Activated CD4-positive, CD25-positive, alpha-beta regulatory T cell treated with anti-CD3 and anti-CD28 coated beads, Interleukin-2, amount 50 U/mL, for 24 hours (primary cell): ENCODE measurements around the gene EMCN.
"Not testable (repeated sequence)": the region's sequence is repeated elsewhere in the genome, so short reads cannot be mapped to it uniquely, and the experiment has no call there.

Source experiments
- ATAC-seq, 2 donors: fragments of 150-1000 bp; cut with Tn5 transposase; one replicate each; pipeline ENCODE4 v1.10.0; 2021; ENCODE audit warnings: mild to moderate bottlenecking in 1 of 2, moderate library complexity in 1 of 2

The EMCN gene, protein sequence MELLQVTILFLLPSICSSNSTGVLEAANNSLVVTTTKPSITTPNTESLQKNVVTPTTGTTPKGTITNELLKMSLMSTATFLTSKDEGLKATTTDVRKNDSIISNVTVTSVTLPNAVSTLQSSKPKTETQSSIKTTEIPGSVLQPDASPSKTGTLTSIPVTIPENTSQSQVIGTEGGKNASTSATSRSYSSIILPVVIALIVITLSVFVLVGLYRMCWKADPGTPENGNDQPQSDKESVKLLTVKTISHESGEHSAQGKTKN

DNA sequence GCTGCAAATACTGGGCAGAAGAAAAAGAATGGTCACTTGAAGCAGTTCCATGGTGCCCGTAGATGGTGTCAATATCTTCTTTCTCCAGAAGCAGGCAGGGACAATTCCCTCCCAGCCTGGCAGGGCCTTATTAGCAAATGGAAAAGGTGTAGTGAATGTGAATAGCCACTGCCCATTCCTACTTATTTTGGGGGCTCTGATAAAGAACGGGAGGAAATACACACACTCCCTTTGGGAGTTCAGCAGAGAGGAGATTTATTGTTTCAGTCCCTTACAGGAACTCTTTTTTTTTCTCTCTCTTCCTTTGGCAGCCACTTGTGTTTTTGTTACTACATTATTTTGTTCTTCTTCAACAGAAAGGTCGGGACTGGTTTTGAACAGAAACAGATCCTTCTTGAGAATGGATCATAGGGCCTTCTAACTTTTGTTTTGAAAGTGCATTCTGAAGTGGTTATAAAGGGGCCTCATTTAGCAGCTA lies at the start of gene EMCN:
Gene EMCN, minus strand, starts transcription at position 159 of the 478 bp plus-strand sequence. Its CDS starts 108 bp downstream, at position 51.
- no peak for ATAC-seq

DNA sequence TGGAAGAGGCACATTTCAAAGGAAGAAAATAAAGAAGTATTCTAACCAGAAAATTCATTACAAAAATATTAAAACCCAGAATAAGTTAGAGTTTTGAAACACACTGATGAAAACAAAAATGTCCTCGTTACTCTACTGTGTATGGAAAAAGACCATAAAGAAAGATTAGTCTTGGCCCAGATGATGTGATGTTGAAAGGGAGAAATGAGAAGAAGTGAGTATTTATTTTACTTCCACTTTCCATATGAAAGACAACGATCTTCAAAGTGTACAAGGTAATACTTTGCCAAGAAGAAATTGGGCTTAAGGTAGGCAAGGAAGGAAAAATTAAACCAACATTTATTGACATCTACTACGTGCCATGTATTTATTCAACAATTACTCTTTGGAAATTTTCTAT lies 48.6 kb upstream of the EMCN start:
- no peak for ATAC-seq

DNA sequence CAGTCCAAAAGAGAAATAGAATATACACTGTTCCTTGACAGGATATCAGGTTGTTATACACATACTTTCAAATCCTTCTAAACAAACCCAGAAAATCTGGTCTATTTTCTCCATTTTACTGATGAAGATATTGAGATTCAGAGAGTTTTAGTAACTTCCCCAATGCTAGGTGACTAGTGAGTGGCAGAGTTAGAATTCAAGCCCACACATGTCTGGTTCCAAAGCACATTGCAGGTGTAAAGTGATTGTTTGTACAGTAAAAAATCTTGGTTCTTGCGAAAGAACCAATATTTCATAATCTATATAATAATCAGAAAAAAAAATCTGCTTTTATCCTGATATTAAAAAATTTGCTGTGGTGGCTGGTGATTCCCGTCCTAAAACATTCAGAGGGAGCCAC lies 39.5 kb upstream of the EMCN start:
- no peak for ATAC-seq

DNA sequence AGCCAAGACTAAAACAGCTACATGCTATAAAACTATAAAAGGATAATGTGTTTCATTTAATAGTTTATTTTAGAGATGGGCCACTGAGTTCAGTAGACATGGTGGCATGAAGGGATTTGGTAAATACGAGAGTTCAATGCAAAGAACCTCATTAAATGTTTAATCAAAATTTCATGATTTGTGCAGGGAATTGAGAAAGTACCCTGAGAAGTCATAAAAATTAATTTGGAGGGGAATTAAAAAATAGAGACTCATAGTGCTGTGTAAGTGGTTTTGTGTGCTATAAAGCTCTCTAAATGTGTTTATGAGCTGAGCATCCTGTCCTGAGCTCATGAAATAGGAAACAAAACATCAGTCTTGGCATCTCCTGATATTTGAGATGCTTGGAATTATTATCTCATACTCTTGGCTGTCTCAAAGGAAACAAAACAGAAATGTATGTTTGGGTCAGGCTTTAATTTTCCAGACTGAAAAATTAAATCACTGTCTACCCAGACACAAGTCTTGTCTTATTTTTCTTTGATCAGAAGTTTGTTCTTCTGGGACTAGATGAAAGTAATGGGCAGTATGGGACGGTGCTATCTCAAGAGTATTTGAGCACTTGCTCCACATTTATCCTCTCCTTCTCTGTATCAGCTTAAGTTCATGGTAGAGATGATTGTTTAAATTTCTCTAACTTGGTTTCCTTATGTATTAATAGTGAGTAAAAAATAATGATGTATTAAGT lies 38.0 kb upstream of the EMCN start:
- no peak for ATAC-seq

DNA sequence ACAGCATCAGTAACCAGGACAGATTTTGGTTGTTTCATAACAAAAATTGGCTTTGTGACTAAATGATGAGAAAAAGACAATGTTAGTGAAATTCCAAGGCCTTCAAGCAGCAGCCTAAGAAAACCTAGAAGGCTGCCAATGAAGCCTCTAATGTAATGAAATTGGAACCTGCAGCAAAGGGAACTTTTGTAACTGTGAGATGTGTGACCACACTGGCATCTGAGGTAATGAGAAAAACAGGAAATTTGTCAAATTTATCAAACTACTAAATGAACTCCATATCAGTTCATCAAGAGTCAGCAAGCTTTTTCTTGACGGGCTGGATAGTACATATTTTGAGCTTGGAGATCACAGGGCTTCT lies 30.4 kb upstream of the EMCN start:
- ATAC-seq = no peak

DNA sequence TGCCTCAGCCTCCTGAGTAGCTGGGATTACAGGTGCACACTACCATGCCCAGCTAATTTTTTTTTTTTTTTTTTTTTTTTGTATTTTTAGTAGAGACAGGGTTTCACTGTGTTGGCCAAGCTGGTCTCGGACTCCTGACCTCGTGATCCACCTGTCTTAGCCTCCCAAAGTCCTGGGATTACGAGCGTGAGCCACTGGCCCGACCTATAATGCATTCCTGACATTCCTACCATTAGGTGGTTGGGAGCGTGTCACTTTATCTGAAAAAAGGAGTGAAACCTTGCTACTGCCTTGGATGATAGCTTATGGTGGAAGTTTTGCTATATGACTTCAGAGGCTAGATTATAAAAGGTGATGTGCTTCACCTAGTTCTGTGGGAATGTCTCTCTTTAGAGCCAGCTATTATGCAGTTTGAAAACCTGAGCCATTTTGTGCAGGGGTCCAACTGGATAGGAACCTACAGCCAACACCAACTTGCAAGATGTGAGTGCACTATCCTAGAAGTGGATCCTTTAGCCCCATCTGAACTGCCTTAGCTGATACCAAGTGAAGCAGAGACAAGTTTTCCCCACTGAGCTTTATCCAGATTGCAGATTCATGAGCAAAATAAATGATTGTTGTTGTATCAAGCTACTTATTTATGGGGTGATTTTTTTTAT lies 29.8 kb upstream of the EMCN start:
- ATAC-seq = no peak

DNA sequence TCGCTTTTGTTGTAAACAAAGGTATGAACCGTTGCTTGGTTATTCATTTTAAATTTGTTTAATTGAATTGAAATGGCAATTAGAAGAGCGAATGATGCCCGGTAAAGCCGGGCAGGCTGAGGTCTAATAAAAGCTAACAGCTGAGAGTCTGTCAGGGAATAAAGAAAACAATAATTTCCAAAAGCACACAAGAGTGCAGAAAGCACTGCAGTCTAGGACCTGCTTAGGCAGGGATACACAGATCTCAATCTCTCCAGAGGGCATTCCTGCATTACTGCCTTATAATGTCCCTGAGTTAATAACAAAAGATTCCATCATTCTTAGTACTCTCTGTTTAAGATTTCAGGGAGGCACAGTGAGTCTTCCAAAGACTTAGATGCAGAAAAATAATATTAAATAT lies 27.6 kb upstream of the EMCN start:
- ATAC-seq = no peak

DNA sequence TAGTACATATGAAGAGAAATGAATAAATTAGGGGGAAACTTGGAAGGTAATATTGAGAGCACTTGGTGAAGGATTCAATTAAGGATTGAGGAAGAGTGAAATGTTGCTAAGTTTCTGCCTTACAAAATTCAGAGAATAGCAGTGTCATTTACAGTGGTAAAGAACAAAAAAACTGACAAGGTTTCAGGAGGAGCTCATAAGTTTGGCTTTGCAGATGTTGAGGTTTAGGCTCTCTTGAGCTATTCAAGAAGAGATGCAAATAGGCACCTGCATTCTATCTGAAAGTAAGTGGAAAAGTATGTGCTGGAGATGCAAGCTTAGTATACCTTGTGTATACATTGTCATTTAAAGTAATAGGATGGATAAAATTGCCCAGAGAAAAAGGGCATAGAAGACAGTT lies 22.3 kb upstream of the EMCN start:
- no peak for ATAC-seq

DNA sequence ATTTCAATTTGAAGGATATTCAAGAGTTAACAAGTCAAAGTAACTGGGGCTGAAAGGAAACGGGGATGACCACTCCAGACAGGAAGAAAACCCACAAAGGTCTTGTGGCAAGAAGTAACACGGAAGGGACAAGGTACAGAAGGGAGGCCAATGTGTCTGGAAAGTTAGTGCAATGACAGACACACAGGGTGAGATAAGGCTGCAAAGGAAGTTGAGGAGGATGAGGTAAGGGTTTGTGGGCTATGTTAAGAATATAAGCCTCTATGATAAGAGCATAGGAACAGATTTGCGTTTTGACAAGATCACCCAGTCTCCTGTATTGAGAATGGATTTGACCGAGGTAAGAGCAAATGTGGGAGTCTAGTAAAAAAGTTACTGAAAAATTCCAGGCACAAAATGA lies 21.9 kb upstream of the EMCN start:
- ATAC-seq = no peak

DNA sequence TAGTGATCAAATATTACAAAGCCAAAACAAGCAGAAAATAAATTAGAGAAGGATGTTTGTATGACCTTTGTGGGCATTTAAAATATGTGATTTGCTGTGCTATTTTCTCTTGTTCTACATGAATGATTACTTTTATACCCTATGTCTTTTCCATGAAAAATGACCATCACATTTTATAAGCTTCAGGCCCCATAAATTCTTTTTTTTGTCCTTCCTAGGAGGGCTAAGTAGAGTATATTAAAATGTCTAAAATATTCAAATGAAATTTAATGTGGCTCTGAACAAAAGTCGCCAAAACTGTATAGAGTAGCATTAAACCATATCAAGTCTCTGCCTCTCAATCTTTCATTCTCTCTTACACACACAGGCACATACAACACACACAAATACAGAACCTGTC lies 15.9 kb upstream of the EMCN start:
- no peak for ATAC-seq

DNA sequence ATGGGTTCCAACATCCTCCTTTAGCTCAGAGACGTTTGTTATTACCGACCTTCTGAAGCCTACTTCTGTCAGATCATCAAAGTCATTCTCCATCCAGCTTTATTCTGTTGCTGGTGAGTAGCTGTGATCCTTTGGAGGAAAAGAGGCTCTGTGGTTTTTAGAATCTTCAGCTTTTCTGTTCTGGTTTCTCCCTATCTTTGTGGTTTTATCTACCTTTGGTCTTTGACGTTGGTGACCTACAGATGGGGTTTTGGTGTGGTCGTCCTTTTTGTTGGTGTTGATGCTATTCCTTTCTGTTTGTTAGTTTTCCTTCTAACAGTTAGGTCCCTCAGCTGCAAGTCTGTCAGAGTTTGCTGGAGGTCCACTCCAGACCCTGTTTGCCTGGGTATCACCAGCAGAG lies 12.3 kb upstream of the EMCN start:
- not testable (repeated sequence) for ATAC-seq

DNA sequence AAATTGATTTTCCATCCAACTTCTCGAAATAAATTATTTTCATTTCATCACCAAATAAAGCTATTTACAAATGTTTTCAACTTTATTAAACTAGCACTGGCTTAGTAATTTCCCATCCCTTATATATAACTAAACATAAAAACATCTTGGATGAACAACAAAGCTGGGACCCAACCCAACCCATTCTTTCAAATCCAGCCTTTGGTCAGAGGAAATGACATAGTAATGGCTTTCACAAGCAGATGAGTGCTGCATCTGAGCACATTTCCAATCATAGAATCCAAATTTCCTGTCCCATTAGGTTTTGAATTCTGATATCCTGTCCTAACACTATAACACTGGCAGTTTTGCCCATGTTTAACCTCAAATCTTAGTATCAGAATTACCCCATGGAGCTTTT lies 7.9 kb upstream of the EMCN start:
- no peak for ATAC-seq

DNA sequence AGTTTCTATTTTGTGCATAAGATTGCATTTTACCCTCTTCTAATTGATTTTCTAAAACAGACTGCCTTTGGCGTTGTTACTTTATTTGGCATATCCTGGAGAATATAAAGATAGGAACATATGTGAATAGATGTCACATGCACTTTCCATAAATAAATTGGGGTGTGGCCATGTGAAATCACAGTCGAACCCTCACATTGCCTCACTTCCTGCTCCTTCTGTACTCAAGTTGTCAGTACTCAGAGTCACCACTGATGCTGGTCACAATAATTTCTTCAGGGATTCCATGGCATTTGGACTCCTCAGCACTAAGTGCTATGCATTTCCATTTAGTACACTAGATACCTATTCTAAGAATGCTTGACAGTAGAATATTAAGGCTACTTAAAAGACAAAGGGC lies 1.4 kb upstream of the EMCN start:
- no peak for ATAC-seq

DNA sequence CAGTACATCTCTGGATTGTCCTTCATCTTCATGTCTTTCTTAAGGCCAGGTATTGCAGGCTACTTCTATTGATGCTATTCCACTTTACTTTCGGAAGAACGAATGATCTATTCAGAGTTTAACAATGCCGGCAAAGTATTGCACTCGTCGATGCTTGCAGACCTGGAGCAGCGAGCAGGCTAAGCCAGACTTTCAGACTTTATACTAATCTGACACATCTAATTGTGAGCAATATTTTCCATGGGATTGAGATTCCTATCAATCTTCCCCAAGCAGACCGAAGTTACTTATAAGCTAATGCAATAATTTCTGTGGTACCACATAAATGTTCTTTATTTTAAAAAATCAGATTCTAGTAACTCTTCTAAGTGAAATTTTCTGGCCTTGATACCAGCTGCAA lies 1.6 kb downstream of the EMCN start:
- no peak for ATAC-seq

DNA sequence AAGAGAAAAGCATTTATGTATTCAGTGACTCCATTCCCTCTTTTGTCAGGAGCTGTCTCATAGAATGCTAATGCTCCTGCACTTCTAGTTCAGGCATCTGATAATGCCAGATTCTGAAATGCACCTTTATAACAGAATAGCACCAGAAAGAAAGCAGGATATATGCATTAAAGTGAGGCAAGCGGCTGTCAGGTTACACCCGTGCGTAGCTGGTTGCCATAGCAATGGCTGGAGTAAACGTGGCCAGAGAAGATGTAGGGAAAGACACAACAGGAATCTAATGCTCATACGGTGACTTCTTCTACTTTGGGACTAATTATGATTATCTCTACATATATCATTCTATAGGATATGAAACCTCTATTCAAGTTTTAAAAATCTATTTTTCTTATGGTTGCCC lies 5.9 kb downstream of the EMCN start:
- ATAC-seq = no peak

DNA sequence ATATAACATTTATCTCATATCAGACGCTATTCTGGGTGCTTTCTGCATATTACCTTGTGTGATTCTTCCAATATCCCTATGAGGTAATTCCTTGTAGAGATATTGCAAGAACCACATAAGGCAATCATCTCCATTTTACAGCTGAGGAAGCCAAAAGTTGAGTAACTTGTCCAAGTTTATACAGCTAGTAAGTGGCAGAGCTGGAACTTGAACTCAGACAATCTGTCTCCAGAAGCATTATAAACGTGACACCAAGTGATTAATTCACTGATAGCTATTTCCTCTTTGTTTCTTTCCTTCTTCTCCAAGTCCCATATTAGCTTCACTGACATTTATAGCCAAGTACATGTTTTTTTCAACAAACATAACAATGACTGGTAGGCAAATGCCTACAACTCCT lies 7.3 kb downstream of the EMCN start:
- ATAC-seq = no peak

DNA sequence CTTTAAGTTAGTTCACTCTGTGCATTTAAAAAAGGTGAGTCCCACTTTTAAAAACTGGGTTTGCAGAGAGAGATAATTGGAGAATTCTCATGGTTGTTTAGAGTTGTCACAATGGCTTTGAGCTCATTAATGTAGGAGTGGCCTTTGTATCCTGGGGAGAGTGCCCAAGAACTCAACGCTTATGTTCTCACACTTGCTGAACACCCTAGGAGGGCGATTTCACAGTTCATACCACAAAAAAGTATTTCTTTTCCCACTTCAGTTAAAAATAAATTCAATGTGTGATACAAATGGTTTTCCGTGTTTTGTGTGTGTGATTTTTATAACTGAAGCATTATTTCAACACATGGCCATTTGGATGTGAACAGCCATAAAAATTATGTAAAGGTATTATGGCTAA lies 8.4 kb downstream of the EMCN start:
- no peak for ATAC-seq

DNA sequence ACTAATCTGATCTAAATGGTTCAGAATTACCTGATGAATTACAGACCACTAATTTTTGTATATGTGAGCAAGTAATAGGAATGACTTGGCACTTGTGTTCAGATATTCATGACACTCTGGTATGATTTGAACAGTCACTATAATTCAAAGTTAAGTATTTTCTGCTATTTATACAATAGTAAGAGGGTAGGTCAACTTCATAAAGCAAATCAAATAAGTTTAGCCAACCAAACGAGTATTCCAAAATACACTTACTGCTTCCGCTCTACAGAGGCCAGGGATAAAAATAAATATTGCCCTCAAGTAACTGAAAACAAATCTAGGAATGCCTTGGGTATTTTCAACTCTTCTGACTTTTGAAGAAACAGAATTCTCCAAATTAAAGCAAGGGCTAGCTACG lies 9.1 kb downstream of the EMCN start:
- no peak for ATAC-seq

DNA sequence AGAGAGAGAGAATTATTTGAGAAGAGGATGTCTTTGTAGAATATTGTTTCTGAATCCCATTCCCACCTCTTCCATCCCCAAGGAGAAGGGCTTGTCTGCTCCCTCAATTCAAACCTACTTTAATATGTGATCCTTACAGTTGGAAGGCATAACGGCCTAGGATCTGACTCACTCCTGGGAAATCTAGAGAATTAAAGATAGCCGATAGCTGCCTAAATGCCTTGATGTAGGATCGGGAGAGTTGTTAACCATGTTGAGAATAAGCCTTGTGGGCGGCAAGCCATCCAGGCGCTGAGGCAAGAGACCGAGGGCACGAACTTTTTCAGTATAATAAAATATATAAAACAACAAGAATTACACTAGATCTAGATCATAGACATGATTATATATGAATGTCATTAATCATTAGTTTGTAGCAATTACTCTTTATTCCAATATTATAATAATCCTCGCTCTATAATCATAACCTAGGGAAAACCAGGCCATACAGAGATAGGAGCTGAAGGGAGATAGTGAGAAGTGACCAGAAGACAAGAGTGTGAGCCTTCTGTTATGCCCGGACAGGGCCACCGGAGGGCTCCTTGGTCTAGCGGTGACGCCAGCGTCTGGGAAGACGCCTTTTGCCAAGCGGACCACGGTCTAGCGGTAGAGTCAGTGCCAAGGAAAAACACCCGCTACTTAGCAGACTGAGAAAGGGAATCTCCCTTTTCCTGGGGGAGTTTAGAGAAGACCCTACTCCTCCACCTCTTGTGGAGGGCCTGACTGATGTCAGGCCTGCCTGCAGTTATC lies 13.5 kb downstream of the EMCN start:
- no peak for ATAC-seq

DNA sequence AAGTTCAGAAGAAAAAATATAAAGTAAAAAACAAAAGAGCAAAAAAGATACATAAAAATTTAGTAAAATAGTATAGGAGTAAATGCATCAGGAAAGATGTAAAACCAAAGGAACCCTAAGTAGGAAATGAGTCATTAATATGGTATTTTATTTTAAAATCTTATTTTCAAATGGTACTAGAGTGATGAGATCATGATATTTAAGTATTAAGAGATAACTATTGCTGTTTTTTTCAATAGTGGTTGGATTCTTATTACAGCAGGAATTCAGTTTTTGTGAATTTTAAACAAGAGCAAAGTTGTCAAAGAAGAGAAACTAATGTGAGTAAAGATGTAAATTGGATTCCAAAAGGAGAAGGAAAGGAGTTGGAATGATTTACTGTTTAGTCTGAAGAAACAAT lies 20.0 kb downstream of the EMCN start:
- no peak for ATAC-seq

DNA sequence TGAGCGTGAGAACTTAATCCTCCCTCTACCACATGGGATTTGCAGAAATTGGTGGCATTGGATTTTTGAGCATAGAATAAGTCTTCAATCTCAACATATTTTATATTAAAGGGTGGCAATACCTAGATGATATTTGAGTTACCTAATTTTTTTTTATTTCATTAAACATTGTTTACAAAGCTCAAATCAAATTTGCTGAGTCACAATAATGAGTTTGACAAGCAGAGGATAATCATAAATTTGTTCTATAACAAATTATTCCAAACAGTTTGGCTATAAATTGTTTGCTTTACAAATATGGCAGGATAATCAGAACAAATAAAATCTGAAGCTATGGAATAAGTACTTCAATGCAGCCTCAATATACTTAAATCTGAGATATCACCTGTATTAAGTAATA lies 22.7 kb downstream of the EMCN start:
- no peak for ATAC-seq

DNA sequence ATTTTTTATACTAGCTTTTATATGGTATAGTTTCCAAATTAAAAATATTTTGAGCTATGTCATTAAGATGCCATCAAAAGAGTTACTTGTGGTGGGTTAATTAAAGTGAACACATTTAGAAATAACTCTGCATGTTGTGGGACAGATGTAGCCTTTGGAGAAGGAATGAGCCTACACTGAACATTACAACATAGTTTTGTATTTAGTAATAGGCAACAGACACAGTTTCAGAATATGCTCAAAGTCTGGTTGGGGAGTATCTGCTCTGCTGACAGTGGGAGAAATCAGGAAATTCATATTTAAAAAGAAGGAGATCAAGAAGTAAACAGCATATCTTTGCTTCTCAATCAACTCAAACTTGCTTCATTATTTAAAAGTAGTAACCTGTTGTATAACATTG lies 23.7 kb downstream of the EMCN start:
- ATAC-seq = no peak

DNA sequence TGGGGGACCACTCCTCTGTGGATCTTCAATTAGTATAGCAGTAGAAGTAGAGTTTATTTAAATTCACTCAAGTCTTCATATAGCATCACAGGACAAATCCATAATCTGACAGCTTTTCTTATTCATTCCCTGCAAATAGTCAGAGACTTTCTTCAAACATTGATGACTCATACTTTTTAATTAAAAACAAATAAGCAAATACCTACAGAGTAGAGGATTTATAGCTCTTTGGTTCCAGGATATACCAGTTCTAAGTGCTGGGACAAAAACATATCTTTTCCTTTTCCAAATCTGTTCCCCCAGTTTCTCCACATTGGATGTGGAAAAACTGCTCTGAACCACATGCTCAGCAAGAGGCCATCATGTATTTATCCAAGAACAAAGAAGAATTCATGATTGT lies 24.1 kb downstream of the EMCN start:
- ATAC-seq = no peak
